IPS DF 19.7 (cell line): ENCODE measurements around the gene ARMS2.

Source experiments
- DNase-seq: peaks from one replicate; pipeline ENCODE4 v3.0.0-alpha.2; 2013; ENCODE audit warnings: low read depth, low spot score

Gene ARMS2

GRCh38 chr10:122471531-122472177 is 17.2 kb downstream of the ARMS2 start:
- DNase-seq, result no peak

DNA sequence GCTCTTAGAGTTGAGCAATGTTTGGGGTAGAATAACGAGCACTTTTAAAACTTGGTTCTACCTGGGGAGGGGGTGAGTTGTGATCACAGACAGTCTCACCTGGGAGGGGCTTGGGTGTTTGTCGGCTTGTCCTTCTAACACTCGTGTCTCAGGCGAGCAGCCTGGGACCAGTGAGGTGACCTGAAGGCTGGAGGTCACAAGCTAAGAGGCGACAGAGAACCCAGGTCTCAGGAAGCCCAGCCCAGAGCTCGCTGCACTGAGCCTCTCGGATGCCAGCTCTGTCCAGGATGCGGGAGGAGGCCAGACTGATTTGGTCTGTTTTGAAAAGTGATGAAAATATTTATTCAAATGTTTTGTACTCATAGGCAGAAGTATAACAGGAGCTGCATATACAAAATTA is 18.7 kb downstream of the ARMS2 start:
- DNase-seq, result no peak

- DNase-seq, result no peak
Measured at GRCh38 chr10:122474131-122474818, 19.8 kb downstream of the ARMS2 start.

DNA sequence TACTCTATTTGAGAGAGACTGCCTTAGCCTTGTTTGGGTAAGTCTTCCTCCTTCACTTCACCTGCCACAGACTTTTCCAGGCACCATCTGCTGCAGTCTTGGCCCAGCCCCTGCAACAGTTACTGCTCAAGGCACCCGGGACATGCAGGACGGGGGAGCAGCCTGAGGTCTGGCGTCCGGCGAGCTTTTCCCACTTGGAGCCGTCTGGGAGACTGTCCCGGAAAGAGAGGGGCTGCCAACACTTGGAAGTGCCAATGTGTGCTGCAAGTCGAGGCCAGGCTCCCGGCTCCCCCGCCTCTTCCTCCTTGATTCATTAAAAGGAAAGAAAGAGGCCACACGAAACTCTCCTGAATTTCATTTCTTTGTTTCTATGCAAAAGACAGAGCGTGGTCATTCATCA is 20.6 kb downstream of the ARMS2 start:
- DNase-seq, result no peak

GRCh38 chr10:122475591-122476332 is 21.3 kb downstream of the ARMS2 start:
- no peak for DNase-seq

DNA sequence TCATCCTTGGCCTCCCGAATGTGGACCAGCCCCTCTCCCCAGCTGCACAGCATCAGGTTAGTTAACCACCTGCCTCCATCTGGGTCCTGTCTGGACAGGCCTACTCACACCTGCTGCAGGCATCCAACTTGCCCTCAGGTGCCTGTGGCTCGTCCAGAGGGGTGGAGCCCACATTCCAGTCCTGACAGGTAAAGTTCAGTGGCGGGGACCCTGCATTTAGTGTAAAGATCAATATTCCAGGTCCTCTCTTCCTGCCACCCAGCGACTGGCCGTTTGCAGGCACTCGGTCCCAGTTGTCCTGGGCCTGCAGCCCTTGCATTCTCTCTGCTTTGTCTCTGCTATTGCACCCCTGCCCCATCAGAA is 21.9 kb downstream of the ARMS2 start:
- DNase-seq, result no peak

DNA sequence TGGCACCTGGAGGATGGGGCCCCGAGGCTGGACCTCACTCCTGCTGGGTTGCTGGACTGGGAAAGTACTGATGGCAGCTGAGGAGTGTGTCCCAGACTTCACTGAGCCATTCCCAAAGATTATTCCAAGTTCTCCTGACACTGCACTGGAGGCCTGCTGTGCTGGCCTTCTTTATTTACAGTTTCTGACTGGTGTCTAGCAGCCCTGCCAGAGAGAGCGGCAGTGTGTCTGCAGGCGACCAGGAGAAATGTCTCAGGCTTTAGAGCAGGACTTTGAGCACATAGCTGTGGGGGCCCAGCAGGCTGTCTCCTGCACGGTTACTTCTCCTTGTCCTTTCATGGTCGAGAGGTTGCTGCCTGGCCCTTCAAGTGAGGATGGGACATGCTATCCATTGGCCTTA is 23.0 kb downstream of the ARMS2 start:
- DNase-seq, result no peak

GRCh38 chr10:122478971-122479370 is 24.5 kb downstream of the ARMS2 start:
- no peak for DNase-seq

DNA sequence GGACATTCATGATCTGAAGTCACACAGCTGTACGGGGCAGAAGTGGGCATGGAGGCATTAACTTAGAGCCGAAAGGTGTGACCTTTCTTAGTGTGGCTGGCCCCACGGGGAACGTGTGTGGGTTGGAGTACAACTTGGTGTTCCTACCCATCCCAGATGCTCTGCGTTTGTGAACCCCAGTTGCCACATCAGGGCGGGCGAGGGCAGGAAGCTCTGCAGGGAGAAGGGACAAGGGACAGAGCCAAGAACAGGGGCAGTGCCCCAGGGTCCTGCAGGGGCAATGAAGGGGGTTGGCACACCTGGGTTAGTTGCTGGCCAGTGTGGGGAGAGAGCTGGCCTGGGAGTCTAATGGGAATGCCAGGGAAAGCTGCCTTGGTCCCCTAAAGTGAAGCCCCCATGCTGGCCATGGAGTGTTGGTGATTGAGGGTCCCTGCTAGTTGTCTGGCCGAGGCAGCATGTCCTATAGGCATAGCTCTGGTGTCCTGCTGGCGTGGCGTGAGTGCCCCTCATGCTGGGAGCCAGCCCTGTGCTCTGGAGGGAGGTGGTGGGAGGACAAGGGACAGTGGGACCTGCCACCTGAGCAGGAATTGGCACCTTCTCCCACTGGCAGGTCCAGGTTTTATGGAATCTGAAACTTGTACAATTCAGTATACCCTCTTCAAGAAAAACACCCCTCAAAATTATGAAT is 25.8 kb downstream of the ARMS2 start:
- no peak for DNase-seq

- DNase-seq, result no peak
Measured at GRCh38 chr10:122481296-122482056, 27.0 kb downstream of the ARMS2 start.

GRCh38 chr10:122484276-122485060 is 30.0 kb downstream of the ARMS2 start:
- no peak for DNase-seq

DNA sequence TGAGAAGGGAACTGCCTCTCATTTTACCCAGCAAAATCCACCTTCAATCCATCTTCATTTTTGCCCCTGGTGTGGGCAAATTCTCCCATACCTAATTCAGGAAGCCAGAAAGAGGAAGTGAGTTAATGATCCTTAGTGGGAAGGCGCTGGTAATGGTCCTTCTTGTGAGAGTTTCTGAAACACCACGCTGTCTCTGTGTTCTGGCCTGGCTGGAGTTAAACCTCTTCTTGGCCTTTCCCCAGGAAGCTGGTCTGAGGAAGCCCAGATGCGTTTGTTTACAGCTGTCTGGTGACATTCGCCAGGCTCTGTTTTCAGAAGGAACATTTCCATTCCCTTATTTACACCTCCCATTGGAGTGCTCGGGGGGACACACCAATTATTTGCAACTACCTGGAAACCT is 31.2 kb downstream of the ARMS2 start:
- no peak for DNase-seq

- no peak for DNase-seq
Measured at GRCh38 chr10:122486406-122487080, 32.1 kb downstream of the ARMS2 start.

- no peak for DNase-seq
Measured at GRCh38 chr10:122487174-122487765, 32.8 kb downstream of the ARMS2 start.

GRCh38 chr10:122490268-122490667 is 35.8 kb downstream of the ARMS2 start:
- no peak for DNase-seq

DNA sequence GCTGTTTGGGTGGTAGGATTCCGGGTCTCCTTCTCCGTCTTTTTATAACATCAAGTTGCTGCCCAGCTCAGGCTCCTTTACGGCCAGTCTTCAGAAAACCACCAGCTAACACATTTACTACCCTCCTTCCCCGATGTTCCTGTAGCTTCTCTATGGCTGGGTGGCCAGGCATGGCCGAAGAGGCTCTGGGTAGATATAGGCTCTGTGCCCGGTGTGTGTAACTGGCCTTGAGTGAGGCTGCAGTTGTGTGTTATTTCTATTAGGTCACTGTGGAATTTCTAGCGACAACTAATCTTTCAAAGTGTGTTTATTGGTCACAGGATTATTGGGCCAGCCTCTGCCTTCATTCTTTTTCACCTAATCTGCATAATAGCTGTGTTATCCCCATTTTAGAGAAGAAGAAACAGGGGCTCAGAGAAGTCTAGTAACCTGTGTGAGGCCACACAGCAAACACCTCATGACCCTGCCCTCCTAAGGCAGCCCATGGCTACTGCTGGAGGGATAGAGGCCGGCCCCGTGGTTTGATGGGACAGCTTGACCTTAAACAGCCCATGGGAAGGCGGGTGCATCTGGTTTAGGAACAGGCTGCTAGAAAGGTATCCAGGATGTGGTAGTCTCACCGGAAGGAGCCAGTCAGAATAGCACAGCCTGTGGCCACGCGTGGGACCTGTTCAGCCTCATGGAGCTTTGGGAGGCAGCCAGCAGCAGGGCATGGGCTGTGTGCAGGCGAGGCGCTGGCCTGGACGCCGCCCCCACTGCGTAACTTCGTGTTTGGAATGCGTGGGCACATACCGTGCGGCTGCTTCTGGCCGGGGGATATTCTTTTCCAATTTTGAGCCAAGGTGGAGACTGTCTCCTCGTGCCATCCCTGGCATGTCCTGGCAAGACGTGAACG is 36.6 kb downstream of the ARMS2 start:
- DNase-seq, result no peak

DNA sequence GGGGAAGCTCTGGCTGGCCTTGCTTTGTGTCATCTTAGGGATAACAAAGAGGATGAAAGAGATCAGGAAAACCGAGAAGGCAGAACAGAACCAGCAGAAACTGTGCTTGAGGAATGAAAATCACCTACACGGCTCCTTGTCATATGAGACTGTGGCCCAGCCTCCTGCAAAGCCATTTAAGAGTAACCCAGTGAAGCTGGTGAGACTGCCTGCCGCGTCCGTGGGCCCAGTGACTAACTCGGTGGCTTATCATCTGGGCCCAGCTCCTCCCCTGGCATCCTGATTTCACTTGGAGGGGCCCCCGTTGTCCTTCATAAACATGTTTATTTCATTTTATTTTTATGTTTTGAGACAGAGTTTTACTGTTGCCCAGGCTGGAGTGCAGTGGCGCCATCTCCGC is 37.6 kb downstream of the ARMS2 start:
- no peak for DNase-seq

GRCh38 chr10:122492999-122493481 is 38.6 kb downstream of the ARMS2 start:
- no peak for DNase-seq

GRCh38 chr10:122493761-122494160 is 39.3 kb downstream of the ARMS2 start:
- no peak for DNase-seq
